ENCODE data around the gene CLCN4.

The CLCN4 gene

GRCh38 chrX:10240918-10241317 lies 84.1 kb downstream of the CLCN4 start:
- DNase-seq (ENCODE audit: low read depth, low spot score) = no peak

- DNase-seq (ENCODE audit: low read depth, low spot score) = no peak
These were observed 85.3 kb downstream of the CLCN4 start for GRCh38 chrX:10242026-10242425.

- no peak for DNase-seq (ENCODE audit: low read depth, low spot score)
These were observed 86.3 kb downstream of the CLCN4 start for GRCh38 chrX:10243106-10243505.

GRCh38 chrX:10244915-10245622 lies 88.3 kb downstream of the CLCN4 start:
- DNase-seq (ENCODE audit: low read depth, low spot score) = no peak

GRCh38 chrX:10245886-10246285 lies 89.1 kb downstream of the CLCN4 start:
- DNase-seq (ENCODE audit: low read depth, low spot score) = no peak

GRCh38 chrX:10246297-10246696 lies 89.5 kb downstream of the CLCN4 start:
- DNase-seq (ENCODE audit: low read depth, low spot score) = no peak

- no peak for DNase-seq (ENCODE audit: low read depth, low spot score)
These were observed 90.1 kb downstream of the CLCN4 start for GRCh38 chrX:10246846-10247245.

- no peak for DNase-seq (ENCODE audit: low read depth, low spot score)
These were observed 98.0 kb downstream of the CLCN4 start for GRCh38 chrX:10254739-10255138.

GRCh38 chrX:10259716-10260115 lies 102.9 kb downstream of the CLCN4 start:
- no peak for DNase-seq (ENCODE audit: low read depth, low spot score)

- DNase-seq (ENCODE audit: low read depth, low spot score) = no peak
These were observed 109.0 kb downstream of the CLCN4 start for GRCh38 chrX:10265775-10266174.

- no peak for DNase-seq (ENCODE audit: low read depth, low spot score)
These were observed 121.9 kb downstream of the CLCN4 start for GRCh38 chrX:10278716-10279115.

- DNase-seq (ENCODE audit: low read depth, low spot score) = no peak
These were observed 123.3 kb downstream of the CLCN4 start for GRCh38 chrX:10280071-10280470.

- DNase-seq (ENCODE audit: low read depth, low spot score) = no peak
These were observed 125.7 kb downstream of the CLCN4 start for GRCh38 chrX:10282490-10282889.

GRCh38 chrX:10286195-10286594 lies 129.4 kb downstream of the CLCN4 start:
- no peak for DNase-seq (ENCODE audit: low read depth, low spot score)

Measured in smooth muscle cell of the brain vasculature (primary cell).